Stimulated activated CD4-positive, alpha-beta T cell treated with anti-CD3 and anti-CD28 coated beads, Interleukin-12 subunit alpha, Interleukin-12 subunit beta, amount 100 ng/mL, for 48 hours (primary cell): ENCODE measurements around the gene TRNP1.

Source experiments
- DNase-seq, 3 donors: peaks; one replicate each; pipeline ENCODE4 v3.0.0-alpha.2; 2020; ENCODE audit warnings: low read depth in 2 of 3, low spot score in 1 of 3

The TRNP1 gene

DNA sequence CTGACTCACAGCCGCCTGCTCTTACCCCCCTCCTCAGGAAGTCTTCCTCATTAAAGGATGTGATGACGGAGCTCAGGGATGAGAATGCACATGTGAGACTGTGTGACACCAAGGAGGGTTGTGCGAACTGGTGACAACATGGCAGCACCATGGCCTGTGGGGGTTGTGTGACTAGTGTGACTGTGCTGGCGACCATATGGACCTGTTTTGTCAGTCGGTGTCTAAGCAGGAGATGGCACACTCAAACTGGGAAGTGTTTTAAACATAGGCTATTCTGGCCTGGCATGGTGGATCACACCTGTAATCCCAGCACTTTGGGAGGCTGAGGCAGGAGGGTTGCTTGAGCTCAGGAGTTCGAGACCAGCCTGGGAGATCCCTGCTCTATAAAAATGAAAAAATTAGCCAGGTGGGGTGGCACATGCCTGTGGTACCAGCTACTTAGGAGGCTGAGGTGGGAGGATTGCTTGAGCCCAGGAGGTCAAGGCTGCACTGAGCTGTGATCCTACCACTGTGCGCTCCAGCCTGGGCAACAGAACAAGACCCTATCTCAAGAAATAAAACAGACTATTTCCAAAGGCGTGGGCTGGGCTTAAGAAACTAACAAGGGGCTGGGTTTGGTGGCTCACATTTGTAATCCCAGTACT, 7.4 kb downstream of the TRNP1 start:
- DNase-seq, result no peak

DNA sequence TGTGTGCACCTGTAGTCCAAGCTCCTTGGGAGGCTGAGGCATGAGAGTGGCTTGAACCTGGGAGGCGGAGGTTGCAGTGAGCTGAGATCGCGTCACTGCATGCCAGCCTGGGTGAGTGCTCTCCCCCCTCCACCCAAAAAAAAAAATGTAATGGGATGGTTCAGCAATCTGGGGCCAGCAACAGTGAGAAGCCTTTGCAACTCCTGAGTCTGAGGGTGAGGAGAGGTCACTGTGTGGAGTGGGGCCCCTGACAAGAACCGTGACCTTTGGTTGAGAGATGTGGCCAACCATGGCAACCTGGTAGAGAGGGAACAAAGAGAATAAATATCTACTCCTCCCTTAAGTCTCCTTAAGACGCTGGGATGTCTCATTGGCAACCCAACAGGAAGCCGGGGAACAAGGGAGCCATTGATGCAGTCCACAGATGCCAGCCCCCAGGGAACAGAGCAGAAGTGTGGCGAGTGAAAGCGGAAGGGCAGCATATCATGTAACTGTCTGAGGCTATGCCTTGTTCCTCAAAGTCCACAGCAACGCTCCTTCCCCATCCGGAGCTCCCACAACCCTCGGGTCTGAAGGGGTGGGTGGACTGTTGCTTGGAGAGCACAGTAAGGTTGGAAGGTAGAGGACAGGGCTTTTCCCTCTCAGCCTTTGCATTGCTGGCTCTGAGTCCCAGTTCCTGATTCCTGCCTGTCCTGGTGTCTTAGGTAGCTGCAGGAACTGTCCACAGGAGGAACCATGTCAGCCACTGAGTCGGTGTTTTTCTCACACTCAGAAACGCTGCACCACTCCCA, 8.3 kb downstream of the TRNP1 start:
- no peak for DNase-seq

DNA sequence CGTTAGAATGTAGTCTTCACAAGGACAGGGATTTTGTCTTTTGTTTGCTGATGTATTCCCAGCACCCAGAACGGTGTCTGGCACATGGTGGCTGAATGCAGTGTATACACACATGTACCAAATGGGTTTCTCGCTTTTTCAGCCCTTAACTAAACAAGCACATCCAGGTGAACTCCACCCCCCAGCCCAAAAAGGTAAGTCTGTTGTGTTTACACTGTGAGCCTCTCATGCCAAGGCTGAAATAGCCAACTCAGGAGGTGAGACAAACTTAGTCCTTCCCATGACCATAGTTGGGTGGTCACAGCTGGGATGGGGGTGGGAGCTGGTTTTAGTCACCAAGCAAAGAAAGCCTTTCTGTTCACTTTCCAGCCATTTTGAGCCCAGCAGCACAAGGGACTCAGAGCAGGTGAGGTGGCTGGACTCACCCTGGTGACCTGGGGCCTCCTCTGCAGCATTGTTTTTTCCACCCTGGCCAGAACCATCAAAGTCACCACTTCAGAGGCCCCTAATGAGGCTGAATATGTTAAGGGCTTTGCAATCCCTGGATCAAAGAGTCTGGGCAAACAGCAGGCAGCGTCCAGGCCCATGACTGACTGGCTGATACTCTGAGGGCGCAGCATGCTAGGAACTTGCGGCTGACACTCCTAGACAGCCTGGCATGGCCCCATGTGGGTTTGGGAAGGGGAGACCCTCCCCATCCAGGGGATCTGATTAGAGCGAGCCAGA, 10.4 kb downstream of the TRNP1 start:
- DNase-seq, result no peak

DNA sequence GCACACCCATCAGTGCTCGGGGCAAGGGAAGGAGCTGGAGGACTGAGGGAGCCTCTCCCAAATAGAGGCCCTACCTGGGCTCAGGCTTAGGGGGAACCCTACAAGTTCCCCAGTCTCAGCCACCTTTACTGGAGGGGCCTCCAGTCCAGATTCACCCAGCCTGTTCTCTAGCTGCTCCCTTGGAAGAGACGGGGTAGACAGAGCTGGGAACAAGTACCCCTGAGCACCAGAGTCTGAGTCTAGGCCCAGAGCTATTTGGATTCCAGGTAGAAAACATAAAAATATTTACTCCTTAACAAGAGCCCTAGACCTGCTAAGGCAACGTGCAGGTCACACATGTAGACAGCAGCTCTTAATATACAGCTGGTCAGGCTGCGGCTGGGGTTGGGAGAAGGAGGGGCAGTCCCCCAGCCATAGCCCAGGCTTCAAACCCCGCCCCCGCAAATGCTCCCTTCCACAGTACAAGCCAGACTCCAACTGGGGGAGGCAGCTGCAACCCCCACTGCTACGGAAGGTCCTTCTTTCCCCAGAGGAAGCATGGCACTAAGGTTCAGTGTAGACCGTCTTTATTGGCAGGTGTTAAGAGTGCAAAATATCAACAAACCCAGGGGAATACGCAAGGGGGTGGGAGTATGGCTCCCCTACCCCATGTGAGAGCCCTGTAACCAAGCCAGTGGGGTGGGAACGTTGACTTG, 11.1 kb downstream of the TRNP1 start:
- DNase-seq, result no peak

DNA sequence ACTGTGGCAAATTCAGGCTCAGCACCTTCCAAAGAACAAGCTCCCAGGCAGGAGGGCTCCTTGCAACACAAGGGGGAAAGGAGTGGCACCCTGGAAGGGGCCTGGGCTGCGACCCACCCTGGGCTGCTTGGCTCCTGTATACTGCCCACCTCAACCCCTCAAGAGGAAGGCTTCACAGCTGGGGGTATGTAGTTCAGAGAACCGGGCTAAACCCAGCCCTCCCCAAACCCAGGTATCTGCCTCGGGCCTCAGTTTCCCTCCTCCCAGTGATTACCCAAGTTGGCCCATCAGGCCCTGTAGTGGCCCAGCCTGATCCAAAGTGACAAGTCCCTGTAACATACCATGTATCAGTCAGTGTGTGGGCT, 11.7 kb downstream of the TRNP1 start:
- no peak for DNase-seq

- no peak for DNase-seq
Measured at GRCh38 chr1:27005648-27006496, 12.4 kb downstream of the TRNP1 start.

DNA sequence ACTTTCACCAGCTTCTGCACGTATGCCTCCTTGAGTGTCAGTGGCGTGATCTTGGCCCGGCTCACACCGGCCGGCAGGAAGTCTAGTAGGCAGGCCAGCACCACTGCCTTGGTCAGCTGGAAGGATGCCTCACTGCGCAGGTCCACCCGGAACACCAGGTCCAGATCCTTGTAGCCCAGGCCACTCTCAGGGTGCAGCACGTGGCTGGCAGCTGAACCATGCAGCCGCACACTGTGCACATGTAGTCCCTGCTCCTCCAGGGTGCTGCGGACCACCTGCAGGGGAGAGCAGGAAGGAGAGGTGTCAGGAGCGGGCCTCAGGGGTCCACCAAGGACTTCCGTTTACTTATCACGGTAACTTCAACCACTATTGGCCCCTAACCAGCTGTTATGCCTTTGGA, 13.2 kb downstream of the TRNP1 start:
- no peak for DNase-seq

- DNase-seq, result no peak
Measured at GRCh38 chr1:27007909-27008582, 14.6 kb downstream of the TRNP1 start.

- DNase-seq, result no peak
Measured at GRCh38 chr1:27009601-27010197, 16.2 kb downstream of the TRNP1 start.

DNA sequence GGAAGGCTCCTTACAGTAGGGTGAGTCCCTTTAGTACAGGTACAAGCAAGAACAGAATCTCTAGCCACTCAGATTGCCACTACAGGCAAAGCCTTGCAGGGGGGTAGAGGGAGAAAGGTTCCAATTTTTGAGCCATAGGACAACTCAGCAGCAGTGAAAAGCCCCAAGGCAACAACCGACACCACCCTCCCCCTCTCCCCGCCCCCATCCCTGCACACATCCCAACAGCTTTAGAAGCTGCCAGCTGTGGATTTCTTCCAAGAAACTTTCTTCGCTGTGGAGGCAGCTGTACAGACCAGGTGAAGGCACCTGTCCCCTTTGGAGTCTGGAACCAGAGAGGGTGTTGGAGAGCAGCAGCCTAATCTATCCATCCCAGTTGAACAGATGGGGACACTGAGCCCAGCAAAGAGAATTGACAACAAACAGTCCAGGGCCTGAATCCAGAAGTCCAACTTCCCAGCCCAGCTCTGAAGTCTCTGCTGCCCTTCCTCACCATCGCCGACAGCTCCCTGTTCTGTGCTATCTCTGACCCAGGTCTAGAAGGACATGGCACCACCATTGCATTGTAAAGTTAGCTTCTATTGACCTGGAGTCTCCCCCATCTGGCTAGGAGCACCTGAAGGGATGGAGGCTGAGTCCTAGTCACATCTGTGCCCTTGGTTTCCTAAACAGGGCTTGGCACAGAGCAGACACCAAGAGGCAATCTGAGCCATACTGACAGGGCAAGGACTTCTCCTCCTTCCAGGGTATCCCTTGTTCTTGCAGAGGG, 16.9 kb downstream of the TRNP1 start:
- no peak for DNase-seq

GRCh38 chr1:27011058-27011764, 17.7 kb downstream of the TRNP1 start:
- DNase-seq, result no peak

DNA sequence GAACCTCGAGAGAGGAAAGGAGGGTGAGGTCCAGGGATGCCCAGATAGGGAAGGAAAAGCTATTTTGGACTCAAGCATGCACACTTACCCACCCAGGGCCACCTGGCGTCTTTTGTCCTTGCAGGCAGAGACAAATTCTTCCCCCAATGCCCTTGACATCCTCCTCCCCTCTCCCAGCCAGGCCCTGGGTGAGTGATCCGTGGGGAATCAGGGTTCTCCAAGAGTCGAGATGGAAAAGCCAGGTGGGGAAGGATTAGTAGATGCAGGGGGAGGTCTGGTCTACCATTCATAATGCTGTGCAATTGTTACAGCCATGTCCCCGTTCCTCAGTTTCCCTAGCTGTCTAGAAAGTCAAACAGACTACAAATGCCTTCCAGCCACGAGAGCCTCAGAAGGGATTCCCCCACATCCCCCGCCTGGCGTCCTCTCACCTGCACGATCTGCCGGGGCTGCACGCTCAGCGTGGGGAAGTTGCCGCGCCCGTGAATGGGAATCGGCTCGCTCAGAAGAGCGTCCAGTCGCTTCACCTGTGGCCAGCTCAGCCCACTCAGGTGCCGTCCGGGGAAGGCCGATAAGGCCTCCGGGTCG, 18.6 kb downstream of the TRNP1 start:
- no peak for DNase-seq

- DNase-seq, result no peak
Measured at GRCh38 chr1:27015260-27015659, 21.8 kb downstream of the TRNP1 start.

- DNase-seq, result no peak
Measured at GRCh38 chr1:27016376-27016775, 22.9 kb downstream of the TRNP1 start.

GRCh38 chr1:27017207-27017606, 23.7 kb downstream of the TRNP1 start:
- no peak for DNase-seq

- no peak for DNase-seq
Measured at GRCh38 chr1:27018316-27018715, 24.8 kb downstream of the TRNP1 start.

GRCh38 chr1:27021354-27022031, 28.0 kb downstream of the TRNP1 start:
- DNase-seq, result no peak
